Activated T-helper 9 cell treated with anti-CD3 and anti-CD28 coated beads, Interleukin-2, amount 50 U/mL, for 16 hours (primary cell): Measurements from ENCODE around the gene LPCAT1.
"Not testable (repeated sequence)": the region's sequence is repeated elsewhere in the genome, so short reads cannot be mapped to it uniquely, and the experiment has no call there.

Source experiments
- DNase-seq: peaks from one replicate; pipeline ENCODE4 v3.0.0-alpha.2; 2020; ENCODE audit warnings: low read depth

Gene LPCAT1

GRCh38 chr5:1428107-1428506 is 95.7 kb downstream of the LPCAT1 start:
- no peak for DNase-seq

DNA sequence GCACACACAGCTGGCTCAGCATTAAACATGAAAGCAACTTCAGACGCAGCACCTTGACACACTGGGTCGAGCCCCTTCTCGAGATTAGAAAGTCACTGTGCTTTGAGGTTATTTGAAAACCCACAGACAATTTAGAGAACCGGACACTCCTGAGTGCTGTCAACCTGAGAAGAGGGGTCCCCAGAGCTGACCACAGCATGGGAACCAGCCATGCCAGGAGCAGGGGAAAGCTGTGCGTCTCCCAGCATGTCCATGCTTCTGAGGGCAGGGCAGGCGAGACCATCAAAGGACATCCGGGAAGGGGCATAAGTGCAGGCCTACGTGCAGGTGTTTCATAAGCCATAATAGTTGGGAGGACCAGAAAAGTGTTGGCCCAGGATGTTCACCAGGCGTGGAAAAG is 99.0 kb downstream of the LPCAT1 start:
- no peak for DNase-seq

- DNase-seq: no peak
Observed at GRCh38 chr5:1423901-1424603, 99.7 kb downstream of the LPCAT1 start.

- DNase-seq: not testable (repeated sequence)
Observed at GRCh38 chr5:1422522-1422921, 101.2 kb downstream of the LPCAT1 start.

- no peak for DNase-seq
Observed at GRCh38 chr5:1421521-1422341, 102.0 kb downstream of the LPCAT1 start.

GRCh38 chr5:1420211-1421195 is 103.3 kb downstream of the LPCAT1 start:
- no peak for DNase-seq

DNA sequence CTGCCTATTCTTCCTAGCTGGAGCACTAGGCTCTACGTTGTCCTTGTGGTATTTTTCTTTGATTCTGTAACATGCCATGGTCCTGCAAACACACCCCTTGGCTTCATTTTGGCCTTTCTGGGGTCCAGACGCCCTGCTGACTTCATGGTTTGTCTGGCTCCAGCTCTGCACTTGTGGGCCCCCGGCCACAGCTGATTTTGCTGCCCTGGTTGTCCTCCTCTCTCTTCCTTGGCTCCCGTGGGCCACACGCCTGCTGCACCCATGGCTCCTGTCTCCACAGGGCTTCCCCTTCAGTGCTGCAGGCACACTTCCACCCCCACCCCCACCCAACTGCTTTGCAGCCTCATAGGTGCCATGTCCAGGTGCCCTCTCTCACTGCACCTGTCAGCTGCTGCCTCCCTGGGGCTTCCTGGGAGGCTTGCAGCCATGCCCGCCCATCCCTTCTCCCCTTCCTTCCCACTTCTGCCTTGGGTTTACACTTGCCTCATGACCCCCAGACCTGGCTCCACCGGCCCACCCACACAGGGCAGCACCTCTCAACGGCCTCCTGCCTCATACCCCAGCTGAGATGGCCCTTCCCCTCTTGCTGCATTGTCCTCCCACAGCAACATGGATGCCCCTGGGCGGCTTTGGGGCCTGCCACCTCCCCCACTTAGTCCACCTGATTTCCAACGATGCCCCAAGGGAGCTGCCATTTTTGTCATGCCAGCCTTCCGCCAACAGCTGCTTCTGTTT is 104.1 kb downstream of the LPCAT1 start:
- no peak for DNase-seq

GRCh38 chr5:1418921-1419280 is 104.9 kb downstream of the LPCAT1 start:
- DNase-seq: no peak

DNA sequence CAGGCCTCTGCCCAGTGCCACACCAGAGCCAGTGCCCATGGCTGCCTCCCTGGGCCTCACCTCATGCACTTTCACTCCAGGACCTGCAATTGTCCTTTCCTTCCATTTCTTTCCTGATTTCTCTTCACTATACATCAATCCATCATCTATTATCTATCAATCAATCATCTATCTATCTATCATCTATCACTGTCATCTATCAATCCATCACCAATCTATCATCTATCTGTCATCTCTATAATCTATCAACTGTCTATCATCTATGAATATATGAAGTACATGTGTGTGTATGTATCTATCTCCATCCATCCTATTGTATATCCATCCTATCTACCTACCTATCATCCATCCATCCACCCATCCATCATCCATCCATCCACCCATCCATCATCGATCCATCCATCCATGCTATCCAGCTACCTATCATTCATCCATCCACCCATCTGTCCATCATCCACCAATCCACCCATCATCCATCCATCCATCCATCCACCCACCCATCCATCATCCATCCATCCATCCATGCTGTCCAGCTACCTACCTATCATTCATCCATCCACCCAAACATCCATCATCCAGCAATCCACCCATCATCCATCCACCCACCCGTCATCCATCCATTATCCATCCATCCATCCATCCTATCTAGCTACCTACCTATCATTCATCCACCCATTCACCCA is 105.4 kb downstream of the LPCAT1 start:
- DNase-seq: no peak

DNA sequence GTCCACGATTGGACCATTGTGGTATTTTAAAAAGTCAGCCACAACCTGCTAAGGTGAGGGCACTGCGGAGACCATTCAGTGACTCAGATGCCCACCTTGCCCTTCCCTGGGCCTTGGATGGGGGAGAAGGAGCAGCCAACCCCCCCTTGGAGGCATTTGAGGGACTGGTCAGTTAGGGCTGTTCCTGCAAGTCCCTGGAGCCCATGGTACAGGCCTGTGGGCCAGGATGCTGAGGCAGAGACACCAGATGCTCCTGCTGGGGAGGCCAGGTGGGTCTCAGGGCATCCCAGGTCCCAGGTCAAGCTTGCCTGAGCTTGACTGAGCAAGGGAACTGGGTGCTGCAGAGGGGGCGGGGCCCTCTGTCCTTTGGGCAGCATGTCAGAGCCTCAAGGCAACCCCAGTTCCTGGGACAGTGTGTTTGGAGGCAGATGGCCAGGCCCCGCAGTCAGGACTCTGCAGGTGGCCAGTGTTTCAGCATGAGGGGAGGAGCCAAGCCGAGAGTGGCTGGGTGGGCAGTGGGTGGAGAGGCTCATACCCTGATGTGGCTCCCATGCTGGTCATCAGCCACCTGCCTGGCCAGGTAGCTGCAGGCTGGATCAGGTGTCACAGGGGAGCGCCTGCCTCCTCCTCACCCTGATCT is 106.1 kb downstream of the LPCAT1 start:
- DNase-seq: no peak

GRCh38 chr5:1416856-1417469 is 106.8 kb downstream of the LPCAT1 start:
- DNase-seq: no peak

DNA sequence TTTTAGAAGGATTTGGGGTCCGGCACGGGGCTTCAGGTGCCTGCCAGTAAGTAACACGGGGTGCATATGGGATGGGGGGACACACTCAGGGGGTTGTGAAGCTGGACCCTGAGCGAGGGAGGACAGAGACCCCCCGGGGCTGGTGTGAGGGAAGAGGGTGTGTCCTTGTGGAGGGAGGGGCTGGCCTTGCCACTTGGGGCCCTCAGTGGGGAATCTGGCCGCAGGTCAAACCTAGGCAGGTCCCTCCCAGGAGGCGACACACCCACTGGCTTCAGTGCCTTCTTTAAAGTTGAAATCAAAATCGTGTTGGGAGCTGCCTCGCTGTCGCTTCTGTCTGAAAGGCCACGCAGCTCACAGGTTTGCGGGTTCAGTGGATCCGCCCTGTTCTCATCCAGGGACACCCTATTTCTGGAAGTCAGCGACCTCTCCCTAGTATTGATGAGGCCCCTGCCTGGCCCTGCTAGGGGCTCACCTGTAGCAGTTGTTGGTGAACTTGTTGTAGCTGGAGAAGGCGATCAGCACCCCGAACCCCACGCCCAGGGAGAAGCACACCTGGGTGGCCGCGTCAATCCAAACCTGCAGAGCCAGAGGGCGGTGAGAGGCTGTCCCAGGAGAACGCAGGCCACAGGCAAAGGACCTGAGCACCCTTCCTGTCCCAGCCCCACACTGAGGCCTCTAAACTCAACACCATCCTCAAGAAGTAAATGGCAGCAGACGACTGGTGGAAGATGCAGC is 108.0 kb downstream of the LPCAT1 start:
- DNase-seq: no peak

- no peak for DNase-seq
Observed at GRCh38 chr5:1415059-1415425, 108.7 kb downstream of the LPCAT1 start.

- no peak for DNase-seq
Observed at GRCh38 chr5:1414311-1415058, 109.3 kb downstream of the LPCAT1 start.

DNA sequence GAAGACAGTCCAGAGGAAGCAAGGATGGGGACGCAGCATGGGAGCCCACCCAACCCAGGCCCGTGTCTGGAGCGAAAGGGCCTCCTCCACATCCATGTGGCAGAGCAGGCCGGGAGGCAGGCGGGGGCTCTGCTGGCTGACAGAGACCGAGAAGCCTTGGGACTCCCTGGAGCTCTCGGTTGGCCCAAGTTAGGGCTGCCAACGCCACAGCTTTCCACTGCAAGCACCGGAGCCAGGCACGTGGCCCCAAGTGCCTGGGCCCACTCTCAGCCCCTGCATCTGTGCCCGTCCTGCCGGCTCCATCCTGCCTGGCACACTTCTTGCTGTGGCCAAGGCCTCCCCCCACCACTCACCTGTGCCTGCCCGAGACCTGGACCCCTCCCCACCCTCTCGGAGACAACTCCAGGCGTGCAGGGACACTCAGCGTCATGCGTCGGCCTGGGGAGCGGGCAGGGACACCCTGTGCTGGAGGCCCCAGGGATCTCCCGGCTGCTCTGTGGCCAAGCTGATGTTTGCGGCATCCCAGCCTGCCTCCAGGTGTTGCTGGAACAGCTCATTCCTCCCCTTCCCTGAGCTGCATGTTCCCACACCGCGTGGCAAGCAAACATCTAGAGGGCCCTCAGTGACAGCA is 110.0 kb downstream of the LPCAT1 start:
- DNase-seq: no peak

- no peak for DNase-seq
Observed at GRCh38 chr5:1413211-1413610, 110.5 kb downstream of the LPCAT1 start.

GRCh38 chr5:1412621-1413020 is 111.1 kb downstream of the LPCAT1 start:
- no peak for DNase-seq

GRCh38 chr5:1412163-1412562 is 111.6 kb downstream of the LPCAT1 start:
- DNase-seq: no peak
